SH-SY5Y (cell line): ENCODE results near the gene TMPO.

ENCODE experiments used
- GATA2 ChIP-seq: IDR thresholded peaks from 2 replicates; pipeline ENCODE4 v1.6.1; 2011; ENCODE audit warnings: mild to moderate bottlenecking, low read depth, low read length
- GATA3 ChIP-seq: IDR thresholded peaks from 2 replicates; pipeline ENCODE4 v1.6.1; 2011; ENCODE audit warnings: low read depth, mild to moderate bottlenecking, low read length, moderate library complexity

DNA sequence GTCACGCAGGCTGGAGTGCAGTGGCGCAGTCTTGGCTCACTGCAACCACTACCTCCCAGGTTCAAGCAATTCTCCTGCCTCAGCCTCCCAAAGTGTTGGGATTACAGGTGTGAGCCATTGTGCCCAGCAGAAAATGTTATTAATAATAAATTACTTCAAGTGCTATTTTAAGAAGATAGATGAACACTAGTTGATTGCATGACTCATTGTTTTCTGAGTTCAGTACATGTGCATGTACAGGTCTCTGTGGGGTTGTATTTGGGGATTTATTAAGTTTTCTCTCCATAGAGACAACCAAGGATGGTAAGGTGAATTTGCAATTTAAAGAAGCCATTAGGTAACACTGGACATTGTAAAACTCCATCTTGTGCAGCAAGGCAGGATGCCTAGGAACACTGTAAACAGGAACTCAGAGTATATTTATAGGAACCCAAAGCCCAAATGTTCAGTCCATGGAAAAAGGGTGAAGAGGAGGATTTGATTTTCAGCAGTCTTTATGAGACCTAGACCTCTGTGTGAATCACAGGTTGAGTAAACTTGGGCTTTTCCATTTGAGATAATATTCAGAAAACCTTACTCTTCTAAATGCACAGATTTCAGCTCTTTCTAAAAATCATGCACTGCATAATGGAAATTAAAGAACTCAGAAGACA is 49.3 kb upstream of the TMPO start:
- TF ChIP-seq GATA2: no peak
- TF ChIP-seq GATA3: no peak
